ENCODE results near the gene SMIM44.
A peak's percentile ranks its signal among the peaks of the same experiment; 100 is the strongest.
"Not testable (repeated sequence)": the region's sequence is repeated elsewhere in the genome, so short reads cannot be mapped to it uniquely, and the experiment has no call there.

The SMIM44 gene

GRCh38 chr19:3517638-3518037 is 34.4 kb upstream of the SMIM44 start:
- DNase-seq (ENCODE audit: low spot score): no peak

- no peak for DNase-seq (ENCODE audit: low spot score)
Measured at GRCh38 chr19:3516675-3517207, 33.5 kb upstream of the SMIM44 start.

- no peak for DNase-seq (ENCODE audit: low spot score)
Measured at GRCh38 chr19:3515891-3516422, 32.7 kb upstream of the SMIM44 start.

GRCh38 chr19:3514930-3515329 is 31.7 kb upstream of the SMIM44 start:
- DNase-seq (ENCODE audit: low spot score): no peak

- DNase-seq (ENCODE audit: low spot score): no peak
Measured at GRCh38 chr19:3513229-3514140, 30.2 kb upstream of the SMIM44 start.

GRCh38 chr19:3512562-3513228 is 29.5 kb upstream of the SMIM44 start:
- DNase-seq (ENCODE audit: low spot score): peak; percentile 55

- no peak for DNase-seq (ENCODE audit: low spot score)
Measured at GRCh38 chr19:3511506-3512251, 28.4 kb upstream of the SMIM44 start.

GRCh38 chr19:3510727-3511126 is 27.5 kb upstream of the SMIM44 start:
- DNase-seq (ENCODE audit: low spot score): no peak

- DNase-seq (ENCODE audit: low spot score): no peak
Measured at GRCh38 chr19:3509566-3509989, 26.3 kb upstream of the SMIM44 start.

- no peak for DNase-seq (ENCODE audit: low spot score)
Measured at GRCh38 chr19:3508771-3509535, 25.7 kb upstream of the SMIM44 start.

GRCh38 chr19:3508121-3508661 is 24.9 kb upstream of the SMIM44 start:
- DNase-seq (ENCODE audit: low spot score): not testable (repeated sequence)

GRCh38 chr19:3507371-3508120 is 24.3 kb upstream of the SMIM44 start:
- no peak for DNase-seq (ENCODE audit: low spot score)

- DNase-seq (ENCODE audit: low spot score): no peak
Measured at GRCh38 chr19:3506384-3507340, 23.4 kb upstream of the SMIM44 start.

GRCh38 chr19:3505598-3506383 is 22.6 kb upstream of the SMIM44 start, which contains the start of gene FZR1:
TSS of gene FZR1 (plus strand) at chr19:3506311. CDS start at chr19:3522990, 16,679 bp downstream.
- peak; percentile 98 for DNase-seq (ENCODE audit: low spot score)

- DNase-seq (ENCODE audit: low spot score): no peak
Measured at GRCh38 chr19:3504735-3505134, 21.5 kb upstream of the SMIM44 start.

- DNase-seq (ENCODE audit: low spot score): no peak
Measured at GRCh38 chr19:3503036-3503572, 19.9 kb upstream of the SMIM44 start.

GRCh38 chr19:3501780-3502179 is 18.5 kb upstream of the SMIM44 start:
- DNase-seq (ENCODE audit: low spot score): no peak

Data from globus pallidus (tissue), 1 donor.